Lower lobe of right lung (tissue), 2 donors: Measurements from ENCODE around the gene OSBPL2. TPM values are rescaled to one million over a fixed set of nuclear protein-coding genes. Genes with fewer than 3 reads are reported as not detected.

Experiments
- ATAC-seq, 2 donors: fragments of 200-7000 bp; cut with Tn5 transposase; one replicate each; pipeline ENCODE4 v1.9.1; 2020 to 2022; ENCODE audit warnings: mild to moderate bottlenecking in 2 of 2, moderate library complexity in 2 of 2
- DNase-seq: peaks from one replicate; pipeline ENCODE4 v3.0.0-alpha.2; 2020
- H3K27ac ChIP-seq: fragments of 200-600 bp; one replicate; pipeline ENCODE4 v1.8.0; 2022
- H3K27me3 ChIP-seq: fragments of 200-600 bp; one replicate; pipeline ENCODE4 v1.8.0; 2022; ENCODE audit warnings: low read depth
- H3K36me3 ChIP-seq: fragments of 200-600 bp; one replicate; pipeline ENCODE4 v1.8.0; 2022; ENCODE audit warnings: mild to moderate bottlenecking
- H3K4me1 ChIP-seq: fragments of 200-600 bp; one replicate; pipeline ENCODE4 v1.8.0; 2022
- H3K4me3 ChIP-seq: fragments of 200-600 bp; one replicate; pipeline ENCODE4 v1.8.0; 2022; ENCODE audit warnings: mild to moderate bottlenecking
- H3K9me3 ChIP-seq: fragments of 200-600 bp; one replicate; pipeline ENCODE4 v1.8.0; 2022
- CTCF ChIP-seq: fragments of 200-600 bp; IDR thresholded peaks from one replicate; pipeline ENCODE4 v1.8.0; 2022; ENCODE audit warnings: antibody characterized with exemption, mild to moderate bottlenecking
- intact Hi-C: fragments of 100-400 bp; cut with DNase I; formaldehyde crosslinking; loops from one replicate; pipeline ENCODE4 v1.11.0; 2022
- total RNA-seq: library from RNA; stranded (reverse); fragmentation: NEBNext Ultra II Directional; extraction: Animal tissue kit (Norgen Biotek cat#: 25700); gene quantifications from one replicate; pipeline ENCODE4 v1.2.1, GENCODE V29; 2021
- donor health status: DM: no; HTN: yes; CAD: no; lungs with severe emphysema.

OSBPL2 gene
- total RNA-seq, 1 donor from 2014 or later: 56.0 TPM

- Histone ChIP-seq H3K9me3 (no peaks in the 10 kb centered on the region), H3K4me3 (no peak overlapping the region), H3K36me3 (peaks cover 5% of the 10 kb centered on the region), H3K27ac (no peak overlapping the region), H3K4me1 (peaks cover 23% of the 10 kb centered on the region), H3K27me3 (no peaks in the 10 kb centered on the region)
- ATAC-seq: no peak
- intact Hi-C loops: no loop called here
- no peak for DNase-seq
- TF ChIP-seq CTCF: no peak
Measured at GRCh38 chr20:62236200-62236599, 2.1 kb upstream of the OSBPL2 start.

GRCh38 chr20:62236766-62237513, 1.4 kb upstream of the OSBPL2 start:
- Histone ChIP-seq H3K4me3 (no peak overlapping the region), H3K27me3 (no peaks in the 10 kb centered on the region), H3K9me3 (no peaks in the 10 kb centered on the region), H3K4me1 (peaks cover 27% of the 10 kb centered on the region), H3K27ac (no peak overlapping the region), H3K36me3 (peaks cover 9% of the 10 kb centered on the region)
- ATAC-seq (no peak), DNase-seq (no peak)
- TF ChIP-seq CTCF: no peak
- intact Hi-C loops: no loop called here

- Histone ChIP-seq H3K36me3 (peaks cover 11% of the 10 kb centered on the region), H3K27ac (peak overlapping the region; percentile 71), H3K4me1 (peaks cover 30% of the 10 kb centered on the region), H3K4me3 (peak overlapping the region; percentile 63), H3K9me3 (no peaks in the 10 kb centered on the region), H3K27me3 (no peaks in the 10 kb centered on the region)
- DNase-seq (no peak), ATAC-seq (no peak)
- no peak for TF ChIP-seq CTCF
- intact Hi-C loops: no loop called here
Measured at GRCh38 chr20:62237514-62237800, 864 bp upstream of the OSBPL2 start.

- peak; percentile 0 to 17 for ATAC-seq
- Histone ChIP-seq H3K27ac (peak overlapping the region; percentile 88), H3K36me3 (peaks cover 17% of the 10 kb centered on the region), H3K27me3 (no peaks in the 10 kb centered on the region), H3K4me3 (peak overlapping the region; percentile 73), H3K9me3 (no peaks in the 10 kb centered on the region), H3K4me1 (peaks cover 30% of the 10 kb centered on the region)
- intact Hi-C loops: no loop called here
- TF ChIP-seq CTCF: no peak
- peak; percentile 63 for DNase-seq
Measured at GRCh38 chr20:62238569-62239277, 402 bp downstream of the OSBPL2 start.

- no peak for TF ChIP-seq CTCF
- no peak for DNase-seq
- H3K4me1 ChIP-seq: peaks cover 34% of the 10 kb centered on the region
Measured at GRCh38 chr20:62239278-62239879, 1.1 kb downstream of the OSBPL2 start.

More at GRCh38 chr20:62239278-62239879, 1.1 kb downstream of the OSBPL2 start:
- Histone ChIP-seq H3K9me3 (no peaks in the 10 kb centered on the region), H3K36me3 (peaks cover 21% of the 10 kb centered on the region), H3K27ac (peak overlapping the region; percentile 88), H3K27me3 (no peaks in the 10 kb centered on the region), H3K4me3 (peak overlapping the region; percentile 73)
- no peak for ATAC-seq
- intact Hi-C loops: no loop called here
